ENCODE results near the gene SRSF7. TPM values are rescaled to one million over a fixed set of nuclear protein-coding genes. Genes with fewer than 3 reads are reported as not detected.

SRSF7 gene
- total RNA-seq: 100 to 1,000 TPM in 2 of 4 donors, 10 to 100 TPM in 2; 60.8 to 135 (median 86.2) TPM

DNA sequence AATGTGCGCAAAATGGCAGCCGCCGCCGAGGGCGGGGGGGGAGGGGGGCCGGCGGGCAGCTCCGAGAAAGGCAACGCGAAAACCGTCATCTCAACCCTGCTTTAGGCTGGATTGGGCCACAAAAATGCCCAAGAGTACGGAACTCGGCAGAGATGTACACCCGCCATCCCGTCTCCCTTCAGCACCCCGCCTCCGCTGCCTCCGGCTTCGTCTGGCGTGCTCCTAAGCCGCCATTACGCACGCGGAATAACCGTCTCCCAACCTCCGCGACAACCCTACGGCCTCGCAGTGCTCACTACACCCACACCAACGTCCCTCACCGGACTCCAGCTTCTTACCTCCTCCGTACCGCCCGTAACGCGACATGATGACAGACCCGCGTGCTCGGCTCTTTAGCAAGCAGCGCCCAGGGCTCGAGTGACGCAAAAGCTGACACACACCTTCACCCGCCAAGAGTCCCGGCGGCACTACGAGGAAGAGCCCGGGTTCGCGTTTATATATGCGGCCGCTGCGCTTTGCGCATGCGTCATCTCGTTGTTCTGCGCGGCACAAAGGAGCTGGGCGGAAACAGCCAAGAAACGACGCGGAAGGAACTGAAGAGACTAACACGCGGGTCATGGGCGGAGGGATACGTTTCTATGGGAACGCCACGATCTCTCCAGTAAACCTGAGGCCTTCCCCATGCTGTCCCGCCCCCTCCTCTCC, at the start of gene SRSF7:
TSS of gene SRSF7 (minus strand) at position 471 of the 705 bp plus-strand sequence. CDS start at position 366, 105 bp downstream.
- TF ChIP-seq, protein P1, sequence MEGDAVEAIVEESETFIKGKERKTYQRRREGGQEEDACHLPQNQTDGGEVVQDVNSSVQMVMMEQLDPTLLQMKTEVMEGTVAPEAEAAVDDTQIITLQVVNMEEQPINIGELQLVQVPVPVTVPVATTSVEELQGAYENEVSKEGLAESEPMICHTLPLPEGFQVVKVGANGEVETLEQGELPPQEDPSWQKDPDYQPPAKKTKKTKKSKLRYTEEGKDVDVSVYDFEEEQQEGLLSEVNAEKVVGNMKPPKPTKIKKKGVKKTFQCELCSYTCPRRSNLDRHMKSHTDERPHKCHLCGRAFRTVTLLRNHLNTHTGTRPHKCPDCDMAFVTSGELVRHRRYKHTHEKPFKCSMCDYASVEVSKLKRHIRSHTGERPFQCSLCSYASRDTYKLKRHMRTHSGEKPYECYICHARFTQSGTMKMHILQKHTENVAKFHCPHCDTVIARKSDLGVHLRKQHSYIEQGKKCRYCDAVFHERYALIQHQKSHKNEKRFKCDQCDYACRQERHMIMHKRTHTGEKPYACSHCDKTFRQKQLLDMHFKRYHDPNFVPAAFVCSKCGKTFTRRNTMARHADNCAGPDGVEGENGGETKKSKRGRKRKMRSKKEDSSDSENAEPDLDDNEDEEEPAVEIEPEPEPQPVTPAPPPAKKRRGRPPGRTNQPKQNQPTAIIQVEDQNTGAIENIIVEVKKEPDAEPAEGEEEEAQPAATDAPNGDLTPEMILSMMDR (IDR thresholded peaks at IDR 0.05; ENCODE audit: low read depth): no peak

DNA sequence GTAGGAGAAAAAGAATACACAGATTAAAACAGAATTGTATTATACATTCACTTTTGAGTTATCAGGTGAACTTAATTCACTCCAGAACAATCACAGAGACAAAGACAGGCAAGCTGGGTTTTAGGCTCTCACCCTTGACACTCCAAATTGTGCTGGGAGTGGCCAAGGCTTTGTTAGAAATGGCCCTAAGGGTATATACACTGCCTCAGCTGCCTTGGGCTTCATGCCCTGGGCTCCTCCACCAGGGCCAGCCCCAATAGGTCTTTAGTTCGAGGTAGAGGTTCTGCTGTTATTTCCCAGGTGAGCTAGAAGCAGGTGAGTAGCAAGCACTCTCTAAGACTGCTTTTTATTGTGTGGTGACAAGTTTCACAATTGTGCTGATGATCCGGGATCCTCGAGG, 46.8 kb upstream of the SRSF7 start:
- TF ChIP-seq, protein P1 (IDR thresholded peaks at IDR 0.05; ENCODE audit: low read depth): no peak

DNA sequence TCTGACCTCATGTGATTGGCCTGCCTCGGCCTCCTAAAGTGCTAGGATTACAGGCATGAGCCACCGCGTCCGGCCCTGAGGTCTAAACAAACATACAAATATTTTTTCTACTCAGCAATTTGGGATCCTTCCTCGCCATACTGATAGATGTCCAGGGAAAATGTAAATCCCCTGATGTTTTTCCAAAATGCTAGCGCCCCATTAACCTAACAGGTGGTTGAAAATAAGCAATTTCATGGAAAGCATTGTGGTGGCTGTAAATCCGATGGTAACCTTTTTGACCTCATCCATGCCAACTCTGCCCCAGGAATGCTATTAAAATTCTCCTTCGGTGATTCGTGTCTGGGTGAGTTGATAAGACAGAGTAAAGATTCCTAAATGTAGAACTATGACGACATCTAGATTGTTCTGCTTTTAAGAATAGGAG, 46.1 kb upstream of the SRSF7 start:
- TF ChIP-seq, protein P1 (IDR thresholded peaks at IDR 0.05; ENCODE audit: low read depth): no peak

DNA sequence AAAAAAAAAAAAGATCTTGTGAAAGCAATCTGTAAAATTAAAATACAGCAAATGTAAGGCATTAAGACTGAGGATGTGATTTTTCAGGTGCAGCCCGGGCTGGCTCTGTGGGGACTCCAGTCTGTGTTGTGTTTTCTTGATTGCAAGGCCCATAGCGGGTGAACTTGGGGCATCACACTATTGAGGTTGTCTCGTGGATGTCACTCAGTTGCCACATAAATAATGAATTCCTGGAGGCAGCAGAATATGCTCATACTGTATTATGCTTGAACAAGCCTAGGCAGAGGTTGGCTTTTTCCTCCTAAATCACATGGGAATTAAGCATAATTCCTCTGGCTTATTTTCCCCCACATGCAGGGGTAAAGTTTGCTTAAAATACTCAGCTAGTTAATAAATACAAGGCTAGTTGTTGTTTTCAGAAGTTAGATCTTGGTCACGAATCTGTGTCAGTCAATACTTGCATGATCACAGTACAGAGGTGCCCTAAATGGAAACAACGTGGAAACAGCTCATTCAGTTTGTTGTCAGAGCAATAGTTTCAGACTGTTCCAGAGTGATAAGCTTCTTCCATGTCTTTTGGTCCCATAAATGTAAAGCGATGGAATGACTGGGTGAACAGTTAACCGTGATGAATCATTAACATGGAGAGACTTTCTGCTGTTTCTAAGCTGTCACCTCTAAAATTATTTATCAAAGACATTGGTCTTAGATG, 43.2 kb upstream of the SRSF7 start:
- TF ChIP-seq, protein P1 (IDR thresholded peaks at IDR 0.05; ENCODE audit: low read depth): no peak

DNA sequence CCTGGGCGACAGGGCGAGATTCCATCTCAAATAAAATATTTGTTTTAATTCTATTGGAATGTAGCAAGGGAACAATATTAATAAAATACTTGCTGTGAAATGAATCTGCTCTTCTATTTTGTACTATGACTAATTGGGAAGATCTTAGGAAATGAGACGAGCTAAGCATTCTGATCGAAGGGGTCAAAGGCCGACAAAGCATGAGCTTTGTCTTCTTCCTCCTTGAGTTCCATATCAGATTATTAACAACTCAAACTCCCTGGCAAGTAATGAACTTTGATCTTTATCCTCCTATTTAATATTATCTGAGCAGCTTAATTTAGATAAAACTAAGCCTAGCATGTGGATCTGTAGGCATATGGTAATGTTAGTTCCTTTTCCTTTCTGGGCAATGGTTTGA, 42.4 kb upstream of the SRSF7 start:
- TF ChIP-seq, protein P1 (IDR thresholded peaks at IDR 0.05; ENCODE audit: low read depth): no peak

DNA sequence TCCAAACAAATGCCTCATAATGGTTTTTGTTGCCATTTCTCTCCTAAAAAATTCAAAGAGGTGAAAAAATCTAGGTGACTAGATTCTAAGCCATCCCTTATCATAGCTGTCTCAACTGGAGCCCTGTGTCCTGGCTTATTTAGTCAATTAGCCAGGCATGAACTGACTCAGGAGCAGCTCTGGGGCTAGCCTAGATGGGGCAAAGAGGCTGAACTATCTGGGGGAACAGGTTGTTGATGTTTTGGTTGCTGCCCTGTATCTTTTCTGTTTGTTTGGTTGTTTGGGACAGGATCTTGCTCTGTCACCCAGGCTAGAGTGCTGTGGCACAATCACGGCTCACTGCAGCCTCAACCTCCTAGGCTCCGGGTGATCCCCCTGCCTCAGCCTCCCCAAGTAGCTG, 41.6 kb upstream of the SRSF7 start:
- TF ChIP-seq, protein P1 (IDR thresholded peaks at IDR 0.05; ENCODE audit: low read depth): no peak

DNA sequence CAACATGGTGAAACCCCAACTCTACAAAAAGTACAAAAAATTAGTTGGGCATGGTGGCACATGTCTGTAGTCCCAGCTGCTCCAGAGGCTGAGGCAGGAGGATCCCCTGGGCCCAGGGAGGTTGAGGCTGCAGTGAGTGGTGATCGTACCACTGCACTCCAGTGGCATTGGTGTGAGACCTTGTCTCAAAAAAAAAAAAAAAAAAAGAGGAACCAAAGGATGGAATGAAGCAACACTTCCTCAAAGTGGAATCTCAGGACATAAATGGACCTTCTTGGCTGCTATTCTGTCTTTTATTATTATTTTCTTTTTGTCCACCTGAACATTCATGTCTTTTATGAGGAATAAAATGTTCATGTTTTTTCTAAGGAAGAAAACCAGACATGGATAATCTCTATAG, 40.6 kb upstream of the SRSF7 start:
- TF ChIP-seq, protein P1 (IDR thresholded peaks at IDR 0.05; ENCODE audit: low read depth): no peak
